Spleen (tissue), 7 donors: ENCODE data around the gene EIF3K.

Experiments
- POLR2A ChIP-seq, 3 donors: fragments of 450-650 bp; IDR thresholded peaks; one replicate each; pipeline ENCODE4 v1.5.1; 2017; ENCODE audit warnings: antibody characterized with exemption in 3 of 3, mild to moderate bottlenecking in 1 of 3
- POLR2AphosphoS5 ChIP-seq, 3 donors: sonication (generic); formaldehyde crosslinking; IDR thresholded peaks; one replicate each; pipeline ENCODE4 v1.5.1; 2017; ENCODE audit warnings: antibody characterized with exemption in 3 of 3
- TF ChIP-seq, protein P1 (sequence below), 11 experiments: fragments of 200-600 bp in 7 of 11; fragments of 450-650 bp in 4 of 11; sonication (generic) in 4 of 11; IDR thresholded peaks in 8 of 11; conservative IDR thresholded peaks in 3 of 11; 1 replicate in 7 of 11; 2 replicates in 4 of 11; pipeline versions ENCODE4 v1.4.0 to v1.8.0; 2016 to 2021; ENCODE audit warnings: antibody characterized with exemption in 11 of 11, inconsistent platforms in 4 of 11, mild to moderate bottlenecking in 1 of 11
- donor health status: DM: no; HTN: no; CAD: no; lungs with moderate emphysema.
- donor health status: DM: no; HTN: no; CAD: no.
- donor health status: DM: no; HTN: no; CAD: no.

DNA sequence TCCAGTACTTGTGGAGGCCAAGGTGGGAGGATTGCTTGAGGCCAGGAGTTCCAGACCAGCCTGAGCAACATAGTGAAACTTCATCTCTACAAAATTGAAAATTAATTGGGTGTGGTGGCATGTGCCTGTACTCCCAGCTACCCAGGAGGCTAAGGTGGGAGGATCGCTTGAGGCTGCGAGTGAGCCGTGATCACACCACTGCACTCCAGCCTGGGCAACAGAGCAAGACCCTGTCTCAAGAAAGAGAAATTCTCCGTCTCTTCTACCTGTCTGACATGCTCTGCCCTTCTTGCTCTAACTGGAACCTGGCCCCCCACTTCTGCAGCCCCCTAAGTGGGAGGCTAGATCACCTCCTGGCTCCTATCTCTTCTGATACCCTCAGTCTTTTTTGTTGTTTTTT lies 7.4 kb downstream of the EIF3K start:
- TF ChIP-seq, protein P1, sequence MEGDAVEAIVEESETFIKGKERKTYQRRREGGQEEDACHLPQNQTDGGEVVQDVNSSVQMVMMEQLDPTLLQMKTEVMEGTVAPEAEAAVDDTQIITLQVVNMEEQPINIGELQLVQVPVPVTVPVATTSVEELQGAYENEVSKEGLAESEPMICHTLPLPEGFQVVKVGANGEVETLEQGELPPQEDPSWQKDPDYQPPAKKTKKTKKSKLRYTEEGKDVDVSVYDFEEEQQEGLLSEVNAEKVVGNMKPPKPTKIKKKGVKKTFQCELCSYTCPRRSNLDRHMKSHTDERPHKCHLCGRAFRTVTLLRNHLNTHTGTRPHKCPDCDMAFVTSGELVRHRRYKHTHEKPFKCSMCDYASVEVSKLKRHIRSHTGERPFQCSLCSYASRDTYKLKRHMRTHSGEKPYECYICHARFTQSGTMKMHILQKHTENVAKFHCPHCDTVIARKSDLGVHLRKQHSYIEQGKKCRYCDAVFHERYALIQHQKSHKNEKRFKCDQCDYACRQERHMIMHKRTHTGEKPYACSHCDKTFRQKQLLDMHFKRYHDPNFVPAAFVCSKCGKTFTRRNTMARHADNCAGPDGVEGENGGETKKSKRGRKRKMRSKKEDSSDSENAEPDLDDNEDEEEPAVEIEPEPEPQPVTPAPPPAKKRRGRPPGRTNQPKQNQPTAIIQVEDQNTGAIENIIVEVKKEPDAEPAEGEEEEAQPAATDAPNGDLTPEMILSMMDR (IDR thresholded peaks at IDR 0.05 in 8 of 11, conservative IDR thresholded peaks at IDR 0.05 in 3 of 11) = no peak
- TF ChIP-seq POLR2AphosphoS5 (IDR thresholded peaks at IDR 0.05) = no peak
- TF ChIP-seq POLR2A (IDR thresholded peaks at IDR 0.05) = no peak
